Ishikawa (cell line): ENCODE data around the gene FGD5.

Experiments
- CEBPB ChIP-seq: IDR thresholded peaks from 2 replicates; pipeline ENCODE4 v1.6.1; 2012
- CREB1 ChIP-seq: IDR thresholded peaks from 2 replicates; pipeline ENCODE4 v1.6.1; 2012; ENCODE audit warnings: low read depth
- EGR1 ChIP-seq: IDR thresholded peaks from 2 replicates; pipeline ENCODE4 v1.6.1; 2012
- EP300 ChIP-seq: IDR thresholded peaks from 2 replicates; pipeline ENCODE4 v1.6.1; 2012; ENCODE audit warnings: borderline replicate concordance
- FOXM1 ChIP-seq: IDR thresholded peaks from 2 replicates; pipeline ENCODE4 v1.6.1; 2012; ENCODE audit warnings: low read depth, borderline replicate concordance
- MAX ChIP-seq: IDR thresholded peaks from 2 replicates; pipeline ENCODE4 v1.6.1; 2012
- NFIC ChIP-seq: IDR thresholded peaks from 2 replicates; pipeline ENCODE4 v1.6.1; 2012
- RAD21 ChIP-seq: IDR thresholded peaks from 2 replicates; pipeline ENCODE4 v1.6.1; 2012; ENCODE audit warnings: low read depth
- TAF1 ChIP-seq: IDR thresholded peaks from 2 replicates; pipeline ENCODE4 v1.6.1; 2012; ENCODE audit warnings: low read depth, mild to moderate bottlenecking
- TCF12 ChIP-seq: IDR thresholded peaks from 2 replicates; pipeline ENCODE4 v1.6.1; 2012; ENCODE audit warnings: low read depth
- TEAD4 ChIP-seq: IDR thresholded peaks from 2 replicates; pipeline ENCODE4 v1.6.1; 2012
- YY1 ChIP-seq: IDR thresholded peaks from 2 replicates; pipeline ENCODE4 v1.6.1; 2012; ENCODE audit warnings: low read depth
- ZBTB7A ChIP-seq: IDR thresholded peaks from 2 replicates; pipeline ENCODE4 v1.6.1; 2012; ENCODE audit warnings: low read depth
- TF ChIP-seq, protein P1 (sequence below): IDR thresholded peaks from 2 replicates; pipeline ENCODE4 v1.6.1; 2012; ENCODE audit warnings: low read depth, mild to moderate bottlenecking
- TF ChIP-seq, protein P2 (sequence below): IDR thresholded peaks from 2 replicates; pipeline ENCODE4 v1.6.1; 2012

FGD5 gene

GRCh38 chr3:14894085-14894484, 75.3 kb downstream of the FGD5 start:
- TF ChIP-seq MAX: no peak
- TF ChIP-seq ZBTB7A: no peak

- TF ChIP-seq TAF1: no peak
- TF ChIP-seq EGR1: no peak
- TF ChIP-seq TEAD4: no peak
- TF ChIP-seq CEBPB: no peak
- TF ChIP-seq FOXM1: no peak
- TF ChIP-seq CREB1: no peak
- TF ChIP-seq, protein P1, sequence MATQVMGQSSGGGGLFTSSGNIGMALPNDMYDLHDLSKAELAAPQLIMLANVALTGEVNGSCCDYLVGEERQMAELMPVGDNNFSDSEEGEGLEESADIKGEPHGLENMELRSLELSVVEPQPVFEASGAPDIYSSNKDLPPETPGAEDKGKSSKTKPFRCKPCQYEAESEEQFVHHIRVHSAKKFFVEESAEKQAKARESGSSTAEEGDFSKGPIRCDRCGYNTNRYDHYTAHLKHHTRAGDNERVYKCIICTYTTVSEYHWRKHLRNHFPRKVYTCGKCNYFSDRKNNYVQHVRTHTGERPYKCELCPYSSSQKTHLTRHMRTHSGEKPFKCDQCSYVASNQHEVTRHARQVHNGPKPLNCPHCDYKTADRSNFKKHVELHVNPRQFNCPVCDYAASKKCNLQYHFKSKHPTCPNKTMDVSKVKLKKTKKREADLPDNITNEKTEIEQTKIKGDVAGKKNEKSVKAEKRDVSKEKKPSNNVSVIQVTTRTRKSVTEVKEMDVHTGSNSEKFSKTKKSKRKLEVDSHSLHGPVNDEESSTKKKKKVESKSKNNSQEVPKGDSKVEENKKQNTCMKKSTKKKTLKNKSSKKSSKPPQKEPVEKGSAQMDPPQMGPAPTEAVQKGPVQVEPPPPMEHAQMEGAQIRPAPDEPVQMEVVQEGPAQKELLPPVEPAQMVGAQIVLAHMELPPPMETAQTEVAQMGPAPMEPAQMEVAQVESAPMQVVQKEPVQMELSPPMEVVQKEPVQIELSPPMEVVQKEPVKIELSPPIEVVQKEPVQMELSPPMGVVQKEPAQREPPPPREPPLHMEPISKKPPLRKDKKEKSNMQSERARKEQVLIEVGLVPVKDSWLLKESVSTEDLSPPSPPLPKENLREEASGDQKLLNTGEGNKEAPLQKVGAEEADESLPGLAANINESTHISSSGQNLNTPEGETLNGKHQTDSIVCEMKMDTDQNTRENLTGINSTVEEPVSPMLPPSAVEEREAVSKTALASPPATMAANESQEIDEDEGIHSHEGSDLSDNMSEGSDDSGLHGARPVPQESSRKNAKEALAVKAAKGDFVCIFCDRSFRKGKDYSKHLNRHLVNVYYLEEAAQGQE: no peak
- no peak for TF ChIP-seq RAD21
- TF ChIP-seq NFIC: no peak
- TF ChIP-seq TCF12: no peak
- TF ChIP-seq, protein P2, sequence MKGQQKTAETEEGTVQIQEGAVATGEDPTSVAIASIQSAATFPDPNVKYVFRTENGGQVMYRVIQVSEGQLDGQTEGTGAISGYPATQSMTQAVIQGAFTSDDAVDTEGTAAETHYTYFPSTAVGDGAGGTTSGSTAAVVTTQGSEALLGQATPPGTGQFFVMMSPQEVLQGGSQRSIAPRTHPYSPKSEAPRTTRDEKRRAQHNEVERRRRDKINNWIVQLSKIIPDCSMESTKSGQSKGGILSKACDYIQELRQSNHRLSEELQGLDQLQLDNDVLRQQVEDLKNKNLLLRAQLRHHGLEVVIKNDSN: no peak
- no peak for TF ChIP-seq EP300
- TF ChIP-seq MAX: no peak
- TF ChIP-seq ZBTB7A: no peak
- TF ChIP-seq YY1: no peak
These were observed 78.5 kb downstream of the FGD5 start for GRCh38 chr3:14897266-14897665.

GRCh38 chr3:14898929-14899328, 80.2 kb downstream of the FGD5 start:
- TF ChIP-seq EGR1: no peak
- no peak for TF ChIP-seq YY1
- no peak for TF ChIP-seq CEBPB
- TF ChIP-seq MAX: no peak
- TF ChIP-seq EP300: no peak
- no peak for TF ChIP-seq TAF1

GRCh38 chr3:14899993-14900618, 81.3 kb downstream of the FGD5 start:
- TF ChIP-seq RAD21 (no peak), MAX (no peak), TAF1 (no peak), EGR1 (no peak), FOXM1 (no peak), ZBTB7A (no peak), YY1 (no peak), NFIC (no peak), TEAD4 (no peak), TCF12 (no peak)
- TF ChIP-seq, protein P1: no peak

GRCh38 chr3:14900881-14901873, 82.4 kb downstream of the FGD5 start:
- no peak for TF ChIP-seq NFIC
- TF ChIP-seq TAF1: no peak
- no peak for TF ChIP-seq TCF12
- TF ChIP-seq ZBTB7A: no peak
- TF ChIP-seq, protein P1: no peak
- no peak for TF ChIP-seq FOXM1
- TF ChIP-seq MAX: no peak
- TF ChIP-seq, protein P2: no peak
- no peak for TF ChIP-seq RAD21
- no peak for TF ChIP-seq CREB1
- TF ChIP-seq TEAD4: no peak
- no peak for TF ChIP-seq YY1
- no peak for TF ChIP-seq EP300
- TF ChIP-seq CEBPB: no peak
- no peak for TF ChIP-seq EGR1
